Parathyroid adenoma (tissue), 2 donors: Measurements from ENCODE around the gene VENTX.

Experiments used
- H2AFZ ChIP-seq: fragments of 300-600 bp; sonication (generic); one replicate; pipeline ENCODE4 v1.7.0; 2017; ENCODE audit warnings: antibody characterized with exemption, mild to moderate bottlenecking
- H3K27ac ChIP-seq: fragments of 300-600 bp; sonication (generic); one replicate; pipeline ENCODE4 v1.7.0; 2017
- H3K27me3 ChIP-seq: fragments of 300-600 bp; sonication (generic); one replicate; pipeline ENCODE4 v1.7.0; 2017; ENCODE audit warnings: low read length; ENCODE audit not compliant: control insufficient read depth, insufficient read depth
- H3K36me3 ChIP-seq: fragments of 300-600 bp; sonication (generic); one replicate; pipeline ENCODE4 v1.7.0; 2017; ENCODE audit warnings: low read length; ENCODE audit not compliant: control insufficient read depth, insufficient read depth
- H3K4me1 ChIP-seq: fragments of 300-600 bp; sonication (generic); one replicate; pipeline ENCODE4 v1.7.0; 2017; ENCODE audit warnings: control low read depth
- H3K4me2 ChIP-seq: fragments of 300-600 bp; sonication (generic); one replicate; pipeline ENCODE4 v1.7.0; 2017; ENCODE audit warnings: low read length
- H3K4me3 ChIP-seq: fragments of 300-600 bp; sonication (generic); one replicate; pipeline ENCODE4 v1.7.0; 2017; ENCODE audit warnings: low read depth, low read length
- H3K79me2 ChIP-seq: fragments of 300-600 bp; sonication (generic); one replicate; pipeline ENCODE4 v1.7.0; 2017; ENCODE audit warnings: control low read depth
- H3K9ac ChIP-seq: fragments of 300-600 bp; sonication (generic); one replicate; pipeline ENCODE4 v1.7.0; 2017; ENCODE audit warnings: mild to moderate bottlenecking
- H3K9me3 ChIP-seq: fragments of 300-600 bp; sonication (generic); one replicate; pipeline ENCODE4 v1.7.0; 2017; ENCODE audit warnings: low read length; ENCODE audit not compliant: control insufficient read depth
- CTCF ChIP-seq: fragments of 300-600 bp; sonication (generic); IDR thresholded peaks from one replicate; pipeline ENCODE4 v1.7.0; 2017; ENCODE audit warnings: antibody characterized with exemption, mild to moderate bottlenecking
- donor health status: primary hyperparathyroidism.

VENTX gene

GRCh38 chr10:133237241-133237587 lies 441 bp upstream of the VENTX start:
- H2AFZ ChIP-seq: no peak overlapping the region
- no peak for TF ChIP-seq CTCF
- H3K9me3 ChIP-seq: no peaks in the 10 kb centered on the region
- no peaks in the 10 kb centered on the region for H3K79me2 ChIP-seq
- H3K9ac ChIP-seq: no peak overlapping the region
- no peaks in the 10 kb centered on the region for H3K36me3 ChIP-seq
- H3K4me3 ChIP-seq: no peak overlapping the region
- peak overlapping the region; percentile 38 for H3K4me2 ChIP-seq
- no peaks in the 10 kb centered on the region for H3K4me1 ChIP-seq
- H3K27me3 ChIP-seq: no peaks in the 10 kb centered on the region
- H3K27ac ChIP-seq: no peak overlapping the region

GRCh38 chr10:133238466-133238804 lies 780 bp downstream of the VENTX start:
- H3K4me3 ChIP-seq: no peak overlapping the region
- H3K27me3 ChIP-seq: no peaks in the 10 kb centered on the region
- no peak for TF ChIP-seq CTCF
- no peak overlapping the region for H2AFZ ChIP-seq
- H3K9me3 ChIP-seq: no peaks in the 10 kb centered on the region
- H3K79me2 ChIP-seq: no peaks in the 10 kb centered on the region
- no peaks in the 10 kb centered on the region for H3K36me3 ChIP-seq
- no peak overlapping the region for H3K27ac ChIP-seq
- H3K4me1 ChIP-seq: no peaks in the 10 kb centered on the region
- no peak overlapping the region for H3K9ac ChIP-seq
- H3K4me2 ChIP-seq: no peak overlapping the region

- Histone ChIP-seq H3K9ac (no peak overlapping the region), H2AFZ (no peak overlapping the region), H3K9me3 (no peaks in the 10 kb centered on the region), H3K4me1 (no peaks in the 10 kb centered on the region), H3K36me3 (no peaks in the 10 kb centered on the region), H3K4me2 (no peak overlapping the region), H3K27ac (no peak overlapping the region), H3K79me2 (no peaks in the 10 kb centered on the region), H3K4me3 (no peak overlapping the region), H3K27me3 (no peaks in the 10 kb centered on the region)
- TF ChIP-seq CTCF: no peak
Measured at GRCh38 chr10:133239990-133240389, 2.3 kb downstream of the VENTX start.

GRCh38 chr10:133241501-133242205 lies 4.0 kb downstream of the VENTX start:
- no peak overlapping the region for H3K9ac ChIP-seq
- no peaks in the 10 kb centered on the region for H3K36me3 ChIP-seq
- TF ChIP-seq CTCF: no peak
- no peaks in the 10 kb centered on the region for H3K79me2 ChIP-seq
- H3K27me3 ChIP-seq: no peaks in the 10 kb centered on the region
- H3K4me3 ChIP-seq: no peak overlapping the region
- no peak overlapping the region for H3K4me2 ChIP-seq
- H3K4me1 ChIP-seq: no peaks in the 10 kb centered on the region
- no peak overlapping the region for H2AFZ ChIP-seq
- no peaks in the 10 kb centered on the region for H3K9me3 ChIP-seq
- no peak overlapping the region for H3K27ac ChIP-seq

- Histone ChIP-seq H3K4me1 (no peaks in the 10 kb centered on the region), H3K9ac (no peak overlapping the region), H3K27me3 (no peaks in the 10 kb centered on the region)
Measured at GRCh38 chr10:133242611-133243356, 5.1 kb downstream of the VENTX start.

More at GRCh38 chr10:133242611-133243356, 5.1 kb downstream of the VENTX start:
- Histone ChIP-seq H3K4me2 (no peak overlapping the region), H3K36me3 (no peaks in the 10 kb centered on the region), H3K9me3 (no peaks in the 10 kb centered on the region), H3K27ac (no peak overlapping the region), H3K4me3 (no peak overlapping the region), H3K79me2 (no peaks in the 10 kb centered on the region), H2AFZ (no peak overlapping the region)
- TF ChIP-seq CTCF: no peak
